Osteoblast (primary cell): ENCODE results near the gene CDKN2B. TPM values are rescaled to one million over a fixed set of nuclear protein-coding genes. Genes with fewer than 3 reads are reported as not detected.

Experiments
- DNase-seq: peaks from one replicate; pipeline ENCODE4 v3.0.0; 2011; ENCODE audit warnings: low spot score, mixed read lengths; ENCODE audit not compliant: insufficient read length; ENCODE audit errors: missing footprints
- H2AFZ ChIP-seq: 2 replicates; pipeline ENCODE4 v1.6.0; 2011; ENCODE audit warnings: mild to moderate bottlenecking, low read length
- H3K27ac ChIP-seq: 2 replicates; pipeline ENCODE4 v1.5.1; 2011; ENCODE audit warnings: mild to moderate bottlenecking, low read depth, low read length, moderate library complexity
- H3K27me3 ChIP-seq: 2 replicates; pipeline ENCODE4 v1.6.0; 2012; ENCODE audit warnings: mild to moderate bottlenecking, control low read depth, inconsistent platforms, low read length, moderate library complexity; ENCODE audit not compliant: insufficient read depth
- H3K36me3 ChIP-seq: 2 replicates; pipeline ENCODE4 v1.5.1; 2011; ENCODE audit warnings: mild to moderate bottlenecking, low read length, control low read depth, moderate library complexity; ENCODE audit not compliant: insufficient read depth
- H3K4me1 ChIP-seq: 2 replicates; pipeline ENCODE4 v1.5.1; 2011; ENCODE audit warnings: mild to moderate bottlenecking, low read length, control low read depth, moderate library complexity; ENCODE audit not compliant: insufficient read depth
- H3K4me2 ChIP-seq: 2 replicates; pipeline ENCODE4 v1.6.0; 2011; ENCODE audit warnings: mild to moderate bottlenecking, low read length; ENCODE audit not compliant: insufficient read depth
- H3K4me3 ChIP-seq: fragments of 200-600 bp; sonication (generic); 3 replicates; pipeline ENCODE4 v1.5.1; 2012; ENCODE audit warnings: mild to moderate bottlenecking, low read length, inconsistent platforms; ENCODE audit not compliant: insufficient read depth
- H3K79me2 ChIP-seq: 2 replicates; pipeline ENCODE4 v1.6.0; 2012; ENCODE audit warnings: mild to moderate bottlenecking, low read length, control low read depth, inconsistent platforms; ENCODE audit not compliant: insufficient read depth
- H3K9me3 ChIP-seq: 2 replicates; pipeline ENCODE4 v1.5.1; 2011; ENCODE audit warnings: low read depth, low read length, control low read depth
- H4K20me1 ChIP-seq: 2 replicates; pipeline ENCODE4 v1.6.0; 2012; ENCODE audit warnings: mild to moderate bottlenecking, low read length, control low read depth; ENCODE audit not compliant: insufficient read depth
- CTCF ChIP-seq: IDR thresholded peaks from 2 replicates; pipeline ENCODE4 v1.5.1; 2011; ENCODE audit warnings: mild to moderate bottlenecking, low read depth, low read length, moderate library complexity; ENCODE audit errors: extremely low read depth
- total RNA-seq: library from RNA; depleted of rRNA; stranded (reverse); fragments of >200 nt; gene quantifications from 2 replicates; pipeline ENCODE4 v1.2.3, GENCODE V29; 2012

Gene CDKN2B
- total RNA-seq, 1 donor = 50.7 TPM

DNA sequence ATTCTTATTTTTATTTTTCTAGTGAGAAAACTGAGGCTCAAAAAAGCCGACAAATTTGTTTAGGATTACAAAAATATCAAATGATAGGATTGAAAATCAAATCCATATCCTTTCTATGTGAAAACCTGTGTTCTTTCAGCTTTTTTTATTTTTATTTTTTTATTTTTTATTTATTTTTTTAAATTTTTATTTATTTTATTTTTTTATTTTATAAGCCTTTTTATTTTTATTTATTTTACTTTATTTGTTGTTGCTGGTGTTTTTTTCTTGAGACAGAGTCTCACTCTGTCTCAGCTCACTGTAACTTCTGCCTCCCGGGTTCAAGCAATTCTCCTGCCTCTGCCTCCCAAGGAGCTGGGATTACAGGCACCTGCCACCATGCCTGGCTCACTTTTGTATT lies 45.4 kb upstream of the CDKN2B start:
- Histone ChIP-seq H3K27ac (no peak overlapping the region), H3K79me2 (no peaks in the 10 kb centered on the region), H4K20me1 (no peaks in the 10 kb centered on the region), H3K9me3 (no peaks in the 10 kb centered on the region), H3K4me1 (peaks cover 19% of the 10 kb centered on the region), H3K27me3 (no peaks in the 10 kb centered on the region), H2AFZ (no peak overlapping the region), H3K4me3 (no peak overlapping the region), H3K36me3 (no peaks in the 10 kb centered on the region), H3K4me2 (no peak overlapping the region)
- no peak for TF ChIP-seq CTCF
- no peak for DNase-seq

DNA sequence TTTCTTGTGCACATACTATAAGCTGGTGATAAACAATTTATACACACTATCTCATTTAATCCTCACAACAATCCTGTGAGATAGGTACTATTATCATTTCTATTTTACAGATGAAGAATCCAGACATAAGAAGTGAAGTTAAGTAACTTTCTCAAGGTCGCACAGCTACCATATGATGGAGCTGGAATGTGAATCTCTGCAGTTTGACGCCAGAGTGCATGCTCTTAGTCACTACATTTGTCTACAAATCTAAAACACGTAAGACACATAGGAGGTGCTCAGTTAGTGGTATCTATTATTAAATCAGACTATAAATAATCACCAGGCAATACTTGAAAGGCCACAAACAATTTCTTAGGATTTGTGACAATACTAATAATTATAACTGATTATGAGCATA lies 45.0 kb upstream of the CDKN2B start:
- no peak overlapping the region for H3K4me3 ChIP-seq
- TF ChIP-seq CTCF = no peak

DNA sequence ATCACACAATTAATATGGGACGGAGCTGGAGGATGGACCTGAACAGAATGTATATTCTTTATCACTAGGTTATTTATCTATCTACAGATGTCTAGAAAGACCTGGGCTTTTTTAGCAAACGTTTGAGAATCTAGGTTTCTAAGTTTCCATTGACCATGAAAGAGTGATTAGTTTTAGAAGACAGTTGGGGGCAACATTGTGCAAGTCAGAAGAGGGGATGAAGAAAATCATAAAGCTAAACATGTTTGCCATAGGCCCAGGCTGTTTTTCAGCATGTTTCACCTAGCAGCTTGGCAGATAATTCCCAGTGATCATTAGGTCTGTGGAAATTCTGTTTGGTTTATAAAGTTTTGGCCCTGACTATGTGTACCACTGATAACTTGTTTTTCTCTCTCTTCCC lies 44.1 kb upstream of the CDKN2B start:
- Histone ChIP-seq H3K36me3 (no peaks in the 10 kb centered on the region), H3K4me2 (peak overlapping the region; percentile 22), H3K27ac (peak overlapping the region; percentile 72), H2AFZ (no peak overlapping the region), H3K4me3 (no peak overlapping the region), H4K20me1 (no peaks in the 10 kb centered on the region), H3K27me3 (no peaks in the 10 kb centered on the region), H3K4me1 (peaks cover 24% of the 10 kb centered on the region), H3K79me2 (no peaks in the 10 kb centered on the region), H3K9me3 (no peaks in the 10 kb centered on the region)
- no peak for TF ChIP-seq CTCF
- no peak for DNase-seq

More for the DNA sequence above, 45.0 kb upstream of the CDKN2B start:
- peaks cover 24% of the 10 kb centered on the region for H3K4me1 ChIP-seq
- no peak overlapping the region for H3K27ac ChIP-seq
- H3K4me2 ChIP-seq = no peak overlapping the region
- no peaks in the 10 kb centered on the region for H3K79me2 ChIP-seq
- H2AFZ ChIP-seq = no peak overlapping the region
- no peaks in the 10 kb centered on the region for H3K27me3 ChIP-seq
- H3K9me3 ChIP-seq = no peaks in the 10 kb centered on the region
- no peaks in the 10 kb centered on the region for H3K36me3 ChIP-seq
- H4K20me1 ChIP-seq = no peaks in the 10 kb centered on the region
- no peak for DNase-seq

DNA sequence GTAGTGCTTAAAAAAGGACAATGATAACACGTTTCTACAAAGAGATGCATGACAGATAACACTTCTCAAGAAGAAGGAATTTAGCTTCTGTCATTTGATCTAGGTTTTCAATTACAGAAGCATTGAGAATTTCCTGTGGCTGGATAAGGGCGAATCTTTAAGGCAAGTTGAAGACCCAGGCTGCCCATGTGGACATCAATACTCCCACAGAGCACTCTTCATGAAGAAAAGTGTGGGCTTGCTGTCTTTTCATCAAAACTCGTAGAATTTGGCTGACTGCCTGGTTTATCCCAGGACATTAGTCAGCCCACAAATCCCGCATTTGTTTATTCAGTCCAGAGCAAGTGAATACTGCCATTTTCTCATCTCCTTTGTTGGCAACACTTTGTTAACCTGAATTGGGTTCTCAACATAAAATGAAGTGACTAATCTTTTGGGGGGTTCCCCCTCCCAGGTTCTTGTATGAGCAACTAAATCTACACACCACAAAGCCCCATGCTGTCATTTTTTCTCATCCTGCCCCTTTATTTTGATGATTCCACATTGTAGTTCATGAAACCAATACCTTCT lies 43.4 kb upstream of the CDKN2B start:
- no peaks in the 10 kb centered on the region for H3K9me3 ChIP-seq
- H3K79me2 ChIP-seq = no peaks in the 10 kb centered on the region
- no peaks in the 10 kb centered on the region for H3K36me3 ChIP-seq
- H3K4me3 ChIP-seq = no peak overlapping the region
- no peak overlapping the region for H2AFZ ChIP-seq
- peaks cover 24% of the 10 kb centered on the region for H3K4me1 ChIP-seq
- H3K4me2 ChIP-seq = peak overlapping the region; percentile 22
- DNase-seq = peak; percentile 41
- H3K27me3 ChIP-seq = no peaks in the 10 kb centered on the region
- TF ChIP-seq CTCF = no peak
- peak overlapping the region; percentile 73 for H3K27ac ChIP-seq
- no peaks in the 10 kb centered on the region for H4K20me1 ChIP-seq
